GM06990 (cell line): Measurements from ENCODE around the gene EIF2D.

Experiments
- DNase-seq: peaks from one replicate; pipeline ENCODE4 v3.0.0-alpha.2; 2011; ENCODE audit not compliant: insufficient read length; ENCODE audit errors: extremely low read depth
- H3K27me3 ChIP-seq: replicated peaks from 2 replicates; pipeline ENCODE4 v1.6.0; 2011; ENCODE audit warnings: low read length; ENCODE audit not compliant: control insufficient read depth, insufficient read depth
- H3K36me3 ChIP-seq: 2 replicates; pipeline ENCODE4 v1.5.1; 2011; ENCODE audit warnings: low read length; ENCODE audit not compliant: control insufficient read depth, insufficient read depth
- H3K4me3 ChIP-seq: replicated peaks from 2 replicates; pipeline ENCODE4 v1.5.1; 2011; ENCODE audit warnings: low read depth, mild to moderate bottlenecking, control low read depth, low read length
- CTCF ChIP-seq: IDR thresholded peaks from 2 replicates; pipeline ENCODE4 v1.5.1; 2011; ENCODE audit warnings: low read length, control low read depth, mild to moderate bottlenecking, inconsistent platforms; ENCODE audit not compliant: insufficient read depth, poor library complexity, severe bottlenecking

The EIF2D gene

GRCh38 chr1:206657751-206658150, 45.5 kb upstream of the EIF2D start:
- Histone ChIP-seq H3K4me3 (no peak overlapping the region), H3K27me3 (no peaks in the 10 kb centered on the region), H3K36me3 (no peaks in the 10 kb centered on the region)
- DNase-seq: no peak
- TF ChIP-seq CTCF: no peak

- no peak for TF ChIP-seq CTCF
- Histone ChIP-seq H3K4me3 (no peak overlapping the region), H3K27me3 (no peaks in the 10 kb centered on the region), H3K36me3 (no peaks in the 10 kb centered on the region)
- DNase-seq: no peak
These were observed 44.7 kb upstream of the EIF2D start for GRCh38 chr1:206656936-206657335.

- H3K27me3 ChIP-seq: no peaks in the 10 kb centered on the region
- no peak for TF ChIP-seq CTCF
- no peak for DNase-seq
These were observed 43.2 kb upstream of the EIF2D start for GRCh38 chr1:206655471-206655882.

GRCh38 chr1:206654828-206655227, 42.6 kb upstream of the EIF2D start:
- no peak for TF ChIP-seq CTCF
- H3K27me3 ChIP-seq: no peaks in the 10 kb centered on the region
- H3K4me3 ChIP-seq: no peak overlapping the region
- H3K36me3 ChIP-seq: no peaks in the 10 kb centered on the region; the same call in 1 of the 2 replicates
- DNase-seq: no peak

More at GRCh38 chr1:206655471-206655882, 43.2 kb upstream of the EIF2D start:
- Histone ChIP-seq H3K4me3 (no peak overlapping the region), H3K36me3 (no peaks in the 10 kb centered on the region)

- no peaks in the 10 kb centered on the region for H3K27me3 ChIP-seq
These were observed 41.6 kb upstream of the EIF2D start for GRCh38 chr1:206653715-206654459.

More at GRCh38 chr1:206653715-206654459, 41.6 kb upstream of the EIF2D start:
- no peak for DNase-seq
- no peak for TF ChIP-seq CTCF
- Histone ChIP-seq H3K4me3 (no peak overlapping the region), H3K36me3 (peaks cover 2% of the 10 kb centered on the region)
